HG02798 (cell line): ENCODE measurements around the gene DENND5B.
"Not testable (repeated sequence)": the region's sequence is repeated elsewhere in the genome, so short reads cannot be mapped to it uniquely, and the experiment has no call there.

Experiments
- ATAC-seq: cut with Tn5 transposase; IDR thresholded peaks from one replicate; pipeline ENCODE4 v1.9.1; 2021; ENCODE audit warnings: mild to moderate bottlenecking; ENCODE audit not compliant: unreplicated experiment, poor library complexity

DENND5B gene

GRCh38 chr12:31594681-31595080 is 3.7 kb upstream of the DENND5B start:
- ATAC-seq = no peak

GRCh38 chr12:31591380-31591901 is 505 bp upstream of the DENND5B start:
- ATAC-seq = peak; percentile 0

GRCh38 chr12:31589904-31590641 is 863 bp downstream of the DENND5B start:
- ATAC-seq = peak; percentile 41

GRCh38 chr12:31589598-31589903 is 1.4 kb downstream of the DENND5B start:
- ATAC-seq = no peak

GRCh38 chr12:31588976-31589375 is 2.0 kb downstream of the DENND5B start:
- ATAC-seq = no peak

- no peak for ATAC-seq
Observed at GRCh38 chr12:31586728-31587127, 4.2 kb downstream of the DENND5B start.

GRCh38 chr12:31585895-31586294 is 5.0 kb downstream of the DENND5B start:
- no peak for ATAC-seq

GRCh38 chr12:31585271-31585670 is 5.7 kb downstream of the DENND5B start:
- ATAC-seq = no peak

GRCh38 chr12:31584782-31585181 is 6.2 kb downstream of the DENND5B start:
- ATAC-seq = no peak

GRCh38 chr12:31583878-31584277 is 7.1 kb downstream of the DENND5B start:
- no peak for ATAC-seq

GRCh38 chr12:31582155-31582554 is 8.8 kb downstream of the DENND5B start:
- no peak for ATAC-seq

GRCh38 chr12:31578632-31579031 is 12.3 kb downstream of the DENND5B start:
- ATAC-seq = no peak

- no peak for ATAC-seq
Observed at GRCh38 chr12:31574803-31575575, 15.9 kb downstream of the DENND5B start.

GRCh38 chr12:31574367-31574766 is 16.6 kb downstream of the DENND5B start:
- not testable (repeated sequence) for ATAC-seq

- ATAC-seq = no peak
Observed at GRCh38 chr12:31572900-31573600, 17.9 kb downstream of the DENND5B start.

- ATAC-seq = no peak
Observed at GRCh38 chr12:31570880-31571279, 20.1 kb downstream of the DENND5B start.

- ATAC-seq = not testable (repeated sequence)
Observed at GRCh38 chr12:31569517-31569916, 21.4 kb downstream of the DENND5B start.

GRCh38 chr12:31568498-31568897 is 22.4 kb downstream of the DENND5B start:
- no peak for ATAC-seq

- no peak for ATAC-seq
Observed at GRCh38 chr12:31567029-31567428, 23.9 kb downstream of the DENND5B start.

- ATAC-seq = no peak
Observed at GRCh38 chr12:31566547-31566946, 24.4 kb downstream of the DENND5B start.
